Inflammatory macrophage treated with lipopolysaccharide for 1 hour (primary cell): ENCODE results near the gene PRR7.

Source experiments
- DNase-seq, 2 donors: peaks; one replicate each; pipeline ENCODE4 v3.0.0-alpha.2; 2020 to 2022

Gene PRR7

DNA sequence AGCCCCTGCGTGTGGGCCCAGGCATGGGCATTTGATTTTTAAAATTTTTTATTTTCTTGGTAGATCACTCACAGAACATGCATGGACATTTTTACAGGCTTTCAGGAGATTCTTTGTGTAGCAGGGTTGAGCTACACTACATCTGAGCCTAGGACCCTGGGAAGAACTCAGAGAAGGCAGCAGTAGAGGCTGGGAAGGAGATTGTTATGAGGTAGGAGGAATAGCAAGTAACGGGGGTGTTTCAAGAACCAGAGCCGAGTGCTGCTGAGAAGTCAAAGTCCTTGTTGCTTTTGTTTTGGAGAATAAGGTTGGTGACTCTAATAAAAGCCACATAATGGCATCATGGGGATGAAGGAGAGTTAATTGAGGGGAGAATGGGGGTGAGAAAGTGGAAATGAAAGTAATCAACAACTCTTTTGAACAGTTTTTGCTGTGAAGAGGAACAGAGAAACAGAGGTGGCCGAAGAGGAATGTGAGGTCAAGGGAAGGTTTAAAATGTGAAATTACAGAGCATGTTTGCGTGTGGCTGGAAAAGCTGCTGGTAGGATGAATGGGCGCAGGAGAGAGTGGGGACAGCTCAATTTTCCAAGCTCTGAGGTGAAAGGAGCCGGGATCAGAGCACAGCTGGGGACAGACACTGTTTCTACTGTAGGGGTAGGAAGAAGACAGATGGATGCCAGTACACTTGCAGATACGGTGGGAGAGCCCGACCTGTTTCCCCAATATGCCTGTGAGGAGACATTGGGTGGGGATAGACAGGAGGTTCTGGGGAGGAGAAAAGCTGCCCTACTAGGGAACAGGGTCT, 55.5 kb downstream of the PRR7 start:
- no peak for DNase-seq

DNA sequence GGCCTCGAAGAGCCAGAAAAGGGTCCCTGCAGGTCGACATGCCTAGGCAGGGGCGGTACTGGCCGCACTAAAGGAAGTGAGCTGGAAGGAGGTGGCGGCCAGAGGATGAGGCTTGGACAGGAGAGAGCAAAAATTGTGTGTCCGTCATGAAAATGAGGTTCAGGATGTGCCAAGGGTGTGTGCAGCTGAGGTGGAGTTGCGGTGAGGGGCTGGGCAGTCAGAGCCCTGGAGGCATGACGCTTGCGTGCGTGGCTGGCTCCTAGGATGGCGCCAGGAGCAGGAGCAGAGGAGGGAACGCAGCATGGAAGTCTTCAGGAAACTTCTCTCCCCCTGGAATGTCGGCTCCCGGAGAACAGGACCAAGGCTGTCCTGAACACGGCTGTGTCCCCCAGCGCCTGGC, 56.3 kb downstream of the PRR7 start:
- DNase-seq: no peak

DNA sequence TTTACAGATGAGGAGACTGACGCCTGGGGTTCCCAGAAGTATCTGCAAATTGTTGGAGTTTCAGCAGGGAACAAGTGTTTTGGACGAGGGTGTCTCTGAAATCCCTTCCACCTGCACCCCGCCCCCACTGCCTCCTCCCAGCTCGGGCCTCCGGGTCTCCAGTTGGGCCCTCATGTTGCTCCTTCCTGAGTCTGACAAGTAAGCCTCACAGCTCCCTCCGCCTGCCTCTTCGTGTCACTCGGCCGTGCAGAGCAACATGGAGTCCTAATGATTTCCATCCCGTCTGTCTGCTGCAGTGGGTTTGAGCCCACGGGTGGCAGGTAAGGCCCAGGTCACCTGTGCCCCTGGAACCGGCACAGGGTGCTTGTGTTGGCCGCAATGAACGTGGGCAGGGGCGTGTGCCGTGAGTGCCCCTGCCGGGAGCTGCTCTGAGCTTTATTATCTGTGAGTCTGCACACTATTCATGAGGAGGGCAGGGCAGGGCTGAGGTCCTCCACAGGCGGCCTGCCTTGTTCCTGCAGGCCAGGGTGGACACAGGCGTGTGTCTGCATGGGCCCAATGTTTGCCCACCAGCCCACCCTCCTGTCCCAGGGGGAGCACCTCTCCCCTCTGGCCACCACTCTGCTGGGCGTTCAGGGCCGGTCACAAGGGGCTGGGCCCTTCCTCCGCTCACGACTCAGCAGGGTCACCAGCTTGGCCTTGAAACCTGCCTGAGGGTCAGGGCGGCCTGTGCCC, 56.9 kb downstream of the PRR7 start:
- no peak for DNase-seq

DNA sequence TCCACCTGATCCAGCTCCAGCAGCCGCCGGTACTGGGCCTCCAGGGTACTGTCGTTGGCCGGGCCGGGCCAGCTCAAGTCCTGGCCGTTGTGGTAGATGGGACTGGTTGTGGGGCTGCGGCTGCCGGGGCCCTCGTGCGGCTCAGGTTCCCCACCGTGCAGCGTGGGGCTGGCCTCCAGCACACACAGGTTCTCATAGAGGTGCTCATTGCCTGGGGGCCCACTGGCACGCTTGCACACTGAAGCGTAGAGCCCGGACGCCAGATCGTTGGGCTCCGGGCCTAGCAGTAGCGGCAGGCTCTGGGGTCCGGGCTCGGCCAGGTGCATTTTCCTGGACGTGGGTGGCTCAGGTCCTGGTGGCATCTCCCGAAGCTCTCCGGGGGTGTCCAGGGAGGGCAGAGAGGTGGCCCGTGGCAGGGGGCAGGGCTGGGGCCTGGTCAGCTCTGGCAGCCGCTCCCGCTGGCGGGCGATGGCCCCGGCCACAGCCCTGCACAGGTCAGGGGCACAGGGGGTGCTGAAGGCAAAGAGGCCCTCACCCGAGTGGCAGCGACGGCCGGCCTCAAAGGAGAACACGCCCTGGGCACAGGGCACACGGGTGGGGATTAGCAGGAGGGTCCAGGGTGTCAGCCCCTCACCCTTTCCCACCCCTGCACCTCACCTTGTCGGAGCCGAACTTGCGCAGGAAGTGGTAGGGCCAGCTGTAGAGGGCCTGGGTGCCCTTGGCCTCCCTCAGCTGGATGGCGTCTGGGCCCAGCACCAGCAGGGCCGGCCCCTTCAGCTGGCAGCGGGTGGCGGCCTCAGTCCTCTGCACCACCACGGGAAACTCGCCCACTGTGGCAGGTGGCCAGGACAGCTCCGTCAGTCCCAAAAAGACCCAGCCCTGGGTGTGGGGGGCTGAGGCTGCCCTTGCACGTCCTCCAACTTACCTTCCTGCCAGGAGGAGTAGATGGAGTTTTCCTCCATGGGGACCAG, 57.8 kb downstream of the PRR7 start:
- DNase-seq: no peak

DNA sequence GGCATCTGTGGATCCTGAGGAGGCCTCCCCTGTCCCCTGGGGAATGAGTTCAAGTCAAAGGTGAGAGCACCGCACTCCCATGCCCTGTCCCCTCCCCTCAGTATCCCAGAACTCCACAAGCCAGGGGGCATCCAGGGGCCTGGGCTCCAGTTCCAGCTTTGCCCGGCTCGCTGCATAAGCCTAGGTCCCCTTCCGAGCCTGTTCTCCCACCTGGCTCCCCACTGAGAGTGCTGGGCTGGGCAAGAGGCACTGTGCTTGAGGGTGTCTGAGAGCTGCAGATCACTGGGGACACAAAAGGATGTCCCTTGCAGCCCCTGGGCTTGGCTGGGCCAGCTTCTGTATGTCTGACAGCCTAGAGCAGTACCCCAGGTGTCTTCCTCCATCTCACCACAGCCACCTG, 58.5 kb downstream of the PRR7 start:
- no peak for DNase-seq
